ENCODE data around the gene TESK2.

GRCh38 chr1:45518910-45519309 is 27.9 kb upstream of the TESK2 start:
- TF ChIP-seq, protein P1, sequence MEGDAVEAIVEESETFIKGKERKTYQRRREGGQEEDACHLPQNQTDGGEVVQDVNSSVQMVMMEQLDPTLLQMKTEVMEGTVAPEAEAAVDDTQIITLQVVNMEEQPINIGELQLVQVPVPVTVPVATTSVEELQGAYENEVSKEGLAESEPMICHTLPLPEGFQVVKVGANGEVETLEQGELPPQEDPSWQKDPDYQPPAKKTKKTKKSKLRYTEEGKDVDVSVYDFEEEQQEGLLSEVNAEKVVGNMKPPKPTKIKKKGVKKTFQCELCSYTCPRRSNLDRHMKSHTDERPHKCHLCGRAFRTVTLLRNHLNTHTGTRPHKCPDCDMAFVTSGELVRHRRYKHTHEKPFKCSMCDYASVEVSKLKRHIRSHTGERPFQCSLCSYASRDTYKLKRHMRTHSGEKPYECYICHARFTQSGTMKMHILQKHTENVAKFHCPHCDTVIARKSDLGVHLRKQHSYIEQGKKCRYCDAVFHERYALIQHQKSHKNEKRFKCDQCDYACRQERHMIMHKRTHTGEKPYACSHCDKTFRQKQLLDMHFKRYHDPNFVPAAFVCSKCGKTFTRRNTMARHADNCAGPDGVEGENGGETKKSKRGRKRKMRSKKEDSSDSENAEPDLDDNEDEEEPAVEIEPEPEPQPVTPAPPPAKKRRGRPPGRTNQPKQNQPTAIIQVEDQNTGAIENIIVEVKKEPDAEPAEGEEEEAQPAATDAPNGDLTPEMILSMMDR (IDR thresholded peaks at IDR 0.05), result no peak
- no peak for TF ChIP-seq EP300 (IDR thresholded peaks at IDR 0.05)
- TF ChIP-seq POLR2AphosphoS5 (IDR thresholded peaks at IDR 0.05), result no peak
- TF ChIP-seq POLR2A (IDR thresholded peaks at IDR 0.05), result no peak

Data from suprapubic skin (tissue), 4 donors.